Muscle of arm (tissue), 12 donors: Measurements from ENCODE around the gene PCDHB13. TPM values are rescaled to one million over a fixed set of nuclear protein-coding genes. Genes with fewer than 3 reads are reported as not detected.
"Not testable (repeated sequence)": the region's sequence is repeated elsewhere in the genome, so short reads cannot be mapped to it uniquely, and the experiment has no call there.

ENCODE experiments used
- DNase-seq: peaks from one replicate; pipeline ENCODE4 v3.0.0-alpha.2; 2013
- polyA plus RNA-seq, 12 donors: library from polyadenylated mRNA; unstranded; fragments of 120-200 nt; gene quantifications; one replicate each; pipeline ENCODE4 v1.2.1, GENCODE V29; 2013; ENCODE audit not compliant: insufficient read length in 12 of 12

PCDHB13 gene
- polyA plus RNA-seq, 12 donors = 2.2 to 4.3 (median 3.0) TPM; not detected in 1

GRCh38 chr5:141199359-141200235 is 14.1 kb upstream of the PCDHB13 start, which contains the start of gene PCDHB11:
PCDHB11 (plus strand) TSS chr5:141199627; CDS start chr5:141199775, 148 bp downstream.
- DNase-seq = no peak

- DNase-seq = not testable (repeated sequence)
Observed at GRCh38 chr5:141201126-141201525, 12.6 kb upstream of the PCDHB13 start.

- DNase-seq = not testable (repeated sequence)
Observed at GRCh38 chr5:141201646-141202045, 12.1 kb upstream of the PCDHB13 start.

GRCh38 chr5:141208478-141208877 is 5.2 kb upstream of the PCDHB13 start, which contains the start of gene PCDHB12:
PCDHB12 (plus strand) TSS chr5:141208719; CDS start chr5:141208908, 189 bp downstream.
- no peak for DNase-seq

- DNase-seq = not testable (repeated sequence)
Observed at GRCh38 chr5:141210281-141210680, 3.4 kb upstream of the PCDHB13 start.

GRCh38 chr5:141210849-141211248 is 2.9 kb upstream of the PCDHB13 start:
- DNase-seq = not testable (repeated sequence)

- DNase-seq = not testable (repeated sequence)
Observed at GRCh38 chr5:141214583-141214982, 864 bp downstream of the PCDHB13 start.

GRCh38 chr5:141215504-141215903 is 1.8 kb downstream of the PCDHB13 start:
- not testable (repeated sequence) for DNase-seq

GRCh38 chr5:141216035-141216434 is 2.3 kb downstream of the PCDHB13 start:
- DNase-seq = not testable (repeated sequence)

- DNase-seq = no peak
Observed at GRCh38 chr5:141223112-141223783, 9.5 kb downstream of the PCDHB13 start, which contains the start of gene PCDHB14. PCDHB14 (plus strand) TSS chr5:141223343; CDS start chr5:141223506, 163 bp downstream.

- not testable (repeated sequence) for DNase-seq
Observed at GRCh38 chr5:141224844-141225243, 11.1 kb downstream of the PCDHB13 start.

GRCh38 chr5:141225421-141225820 is 11.7 kb downstream of the PCDHB13 start:
- DNase-seq = not testable (repeated sequence)

- peak; percentile 18 for DNase-seq
Observed at GRCh38 chr5:141234109-141234667, 20.5 kb downstream of the PCDHB13 start.

- not testable (repeated sequence) for DNase-seq
Observed at GRCh38 chr5:141235922-141236321, 22.2 kb downstream of the PCDHB13 start.

- DNase-seq = no peak
Observed at GRCh38 chr5:141236516-141237313, 23.0 kb downstream of the PCDHB13 start.

GRCh38 chr5:141241496-141241895 is 27.8 kb downstream of the PCDHB13 start:
- no peak for DNase-seq

- DNase-seq = peak; percentile 22
Observed at GRCh38 chr5:141245250-141245717, 31.6 kb downstream of the PCDHB13 start, which contains the start of gene PCDHB15. PCDHB15 (plus strand) TSS chr5:141245395; CDS start chr5:141245579, 184 bp downstream.

GRCh38 chr5:141246971-141247370 is 33.3 kb downstream of the PCDHB13 start:
- not testable (repeated sequence) for DNase-seq

GRCh38 chr5:141247434-141247833 is 33.7 kb downstream of the PCDHB13 start:
- not testable (repeated sequence) for DNase-seq

- DNase-seq = no peak
Observed at GRCh38 chr5:141250576-141250975, 36.9 kb downstream of the PCDHB13 start.

GRCh38 chr5:141258464-141258863 is 44.7 kb downstream of the PCDHB13 start:
- no peak for DNase-seq
